Activated naive CD8-positive, alpha-beta T cell (primary cell): ENCODE measurements around the gene IFNA4.
A peak's percentile ranks its signal among the peaks of the same experiment; 100 is the strongest.
"Not testable (repeated sequence)": the region's sequence is repeated elsewhere in the genome, so short reads cannot be mapped to it uniquely, and the experiment has no call there.

Source experiments
- H3K27ac Mint-ChIP-seq: one replicate; pipeline ENCODE4 v1.8.0; 2021; ENCODE audit warnings: mixed read lengths
- H3K27me3 Mint-ChIP-seq: one replicate; pipeline ENCODE4 v1.8.0; 2021; ENCODE audit warnings: mixed read lengths
- H3K36me3 Mint-ChIP-seq: one replicate; pipeline ENCODE4 v1.8.0; 2021; ENCODE audit warnings: mixed read lengths
- H3K4me1 Mint-ChIP-seq: one replicate; pipeline ENCODE4 v1.8.0; 2021; ENCODE audit warnings: low read depth, mixed read lengths
- H3K4me3 Mint-ChIP-seq: one replicate; pipeline ENCODE4 v1.8.0; 2021; ENCODE audit warnings: mild to moderate bottlenecking, mixed read lengths
- H3K9me3 Mint-ChIP-seq: one replicate; pipeline ENCODE4 v1.8.0; 2021; ENCODE audit warnings: low read depth, mixed read lengths

IFNA4 gene

GRCh38 chr9:21194867-21195776, 7.7 kb upstream of the IFNA4 start:
- H3K4me1 Mint-ChIP-seq, H3K36me3 Mint-ChIP-seq, H3K9me3 Mint-ChIP-seq, H3K27ac Mint-ChIP-seq, H3K27me3 Mint-ChIP-seq: not testable (repeated sequence)
- peak overlapping the region; percentile 24 for H3K4me3 Mint-ChIP-seq

GRCh38 chr9:21182810-21183736, 4.3 kb downstream of the IFNA4 start:
- H3K27me3 Mint-ChIP-seq, H3K36me3 Mint-ChIP-seq, H3K4me1 Mint-ChIP-seq, H3K27ac Mint-ChIP-seq, H3K4me3 Mint-ChIP-seq, H3K9me3 Mint-ChIP-seq: not testable (repeated sequence)

- peaks cover 1% of the 10 kb centered on the region for H3K27me3 Mint-ChIP-seq
- no peaks in the 10 kb centered on the region for H3K9me3 Mint-ChIP-seq
- H3K36me3 Mint-ChIP-seq = no peaks in the 10 kb centered on the region
- H3K4me3 Mint-ChIP-seq = no peak overlapping the region
- no peak overlapping the region for H3K27ac Mint-ChIP-seq
- no peaks in the 10 kb centered on the region for H3K4me1 Mint-ChIP-seq
Measured at GRCh38 chr9:21174671-21175070, 12.7 kb downstream of the IFNA4 start.

GRCh38 chr9:21172156-21172555, 15.2 kb downstream of the IFNA4 start:
- Mint-ChIP-seq H3K9me3 (no peaks in the 10 kb centered on the region), H3K27ac (no peak overlapping the region), H3K4me1 (no peaks in the 10 kb centered on the region), H3K27me3 (no peaks in the 10 kb centered on the region), H3K4me3 (no peak overlapping the region), H3K36me3 (no peaks in the 10 kb centered on the region)

- Mint-ChIP-seq H3K27me3 (no peaks in the 10 kb centered on the region), H3K9me3 (no peaks in the 10 kb centered on the region), H3K27ac (no peak overlapping the region), H3K4me3 (no peak overlapping the region), H3K4me1 (no peaks in the 10 kb centered on the region), H3K36me3 (no peaks in the 10 kb centered on the region)
Measured at GRCh38 chr9:21171351-21171750, 16.0 kb downstream of the IFNA4 start.

- not testable (repeated sequence) for H3K27me3 Mint-ChIP-seq, H3K4me3 Mint-ChIP-seq, H3K36me3 Mint-ChIP-seq, H3K27ac Mint-ChIP-seq, H3K9me3 Mint-ChIP-seq
- H3K4me1 Mint-ChIP-seq = peaks cover 19% of the 10 kb centered on the region
Measured at GRCh38 chr9:21166560-21166959, 20.8 kb downstream of the IFNA4 start, which contains the start of gene IFNA21. Gene IFNA21 (minus strand): TSS chr9:21166660. CDS start chr9:21166612, 48 bp downstream.

GRCh38 chr9:21165516-21165915, 21.9 kb downstream of the IFNA4 start:
- H3K9me3 Mint-ChIP-seq = no peaks in the 10 kb centered on the region
- H3K27me3 Mint-ChIP-seq = no peaks in the 10 kb centered on the region
- peaks cover 28% of the 10 kb centered on the region for H3K4me1 Mint-ChIP-seq
- no peak overlapping the region for H3K4me3 Mint-ChIP-seq
- no peaks in the 10 kb centered on the region for H3K36me3 Mint-ChIP-seq
- no peak overlapping the region for H3K27ac Mint-ChIP-seq

- no peaks in the 10 kb centered on the region for H3K27me3 Mint-ChIP-seq
- H3K27ac Mint-ChIP-seq = no peak overlapping the region
- H3K4me1 Mint-ChIP-seq = peaks cover 41% of the 10 kb centered on the region
- H3K4me3 Mint-ChIP-seq = peak overlapping the region; percentile 58
- H3K36me3 Mint-ChIP-seq = no peaks in the 10 kb centered on the region
- H3K9me3 Mint-ChIP-seq = no peaks in the 10 kb centered on the region
Measured at GRCh38 chr9:21160178-21160577, 27.2 kb downstream of the IFNA4 start.

- H3K4me1 Mint-ChIP-seq = peaks cover 18% of the 10 kb centered on the region
- no peaks in the 10 kb centered on the region for H3K27me3 Mint-ChIP-seq
- no peaks in the 10 kb centered on the region for H3K9me3 Mint-ChIP-seq
- no peak overlapping the region for H3K4me3 Mint-ChIP-seq
- no peaks in the 10 kb centered on the region for H3K36me3 Mint-ChIP-seq
- H3K27ac Mint-ChIP-seq = no peak overlapping the region
Measured at GRCh38 chr9:21155501-21155900, 31.9 kb downstream of the IFNA4 start.

- Mint-ChIP-seq H3K36me3 (peaks cover 3% of the 10 kb centered on the region), H3K27me3 (no peaks in the 10 kb centered on the region), H3K4me3 (no peak overlapping the region), H3K4me1 (peaks cover 8% of the 10 kb centered on the region), H3K27ac (no peak overlapping the region), H3K9me3 (no peaks in the 10 kb centered on the region)
Measured at GRCh38 chr9:21154018-21154608, 33.3 kb downstream of the IFNA4 start.

- Mint-ChIP-seq H3K36me3 (peaks cover 7% of the 10 kb centered on the region), H3K4me3 (no peak overlapping the region), H3K27ac (no peak overlapping the region), H3K9me3 (no peaks in the 10 kb centered on the region), H3K27me3 (no peaks in the 10 kb centered on the region), H3K4me1 (peaks cover 6% of the 10 kb centered on the region)
Measured at GRCh38 chr9:21153336-21154017, 33.9 kb downstream of the IFNA4 start.

- Mint-ChIP-seq H3K36me3 (peaks cover 8% of the 10 kb centered on the region), H3K27ac (peak overlapping the region; percentile 8), H3K4me3 (no peak overlapping the region)
Measured at GRCh38 chr9:21144603-21145002, 42.8 kb downstream of the IFNA4 start.

GRCh38 chr9:21141427-21141882, 45.9 kb downstream of the IFNA4 start, which contains the start of gene IFNW1:
Gene IFNW1 (minus strand): TSS chr9:21141832. CDS start chr9:21141570, 262 bp downstream.
- Mint-ChIP-seq H3K27ac (no peak within 1 kb of the TSS), H3K9me3 (no peaks in the 10 kb centered on the region), H3K36me3 (peaks cover 2% of the 10 kb centered on the region), H3K4me1 (peaks cover 17% of the 10 kb centered on the region), H3K27me3 (no peaks in the 10 kb centered on the region), H3K4me3 (no peak within 1 kb of the TSS)

More at GRCh38 chr9:21144603-21145002, 42.8 kb downstream of the IFNA4 start:
- no peaks in the 10 kb centered on the region for H3K9me3 Mint-ChIP-seq
- no peaks in the 10 kb centered on the region for H3K27me3 Mint-ChIP-seq
- peaks cover 17% of the 10 kb centered on the region for H3K4me1 Mint-ChIP-seq

- Mint-ChIP-seq H3K27me3 (no peaks in the 10 kb centered on the region), H3K4me1 (peaks cover 6% of the 10 kb centered on the region), H3K9me3 (no peaks in the 10 kb centered on the region), H3K27ac (no peak overlapping the region), H3K36me3 (no peaks in the 10 kb centered on the region), H3K4me3 (no peak overlapping the region)
Measured at GRCh38 chr9:21137020-21137419, 50.4 kb downstream of the IFNA4 start.
